Prostate gland (tissue), 2 donors: ENCODE results near the gene LRBA.

Experiments
- CTCF ChIP-seq, 4 experiments: fragments of 200-600 bp in 2 of 4; fragments of 450-650 bp in 2 of 4; sonication (generic) in 2 of 4; IDR thresholded peaks; 1 replicate in 3 of 4; 2 replicates in 1 of 4; pipeline ENCODE4 v1.5.1; 2016 to 2019; ENCODE audit warnings: antibody characterized with exemption in 4 of 4, mild to moderate bottlenecking in 2 of 4, moderate library complexity in 2 of 4
- POLR2AphosphoS5 ChIP-seq: sonication (generic); formaldehyde crosslinking; IDR thresholded peaks from one replicate; pipeline ENCODE4 v1.6.1; 2017; ENCODE audit warnings: antibody characterized with exemption

DNA sequence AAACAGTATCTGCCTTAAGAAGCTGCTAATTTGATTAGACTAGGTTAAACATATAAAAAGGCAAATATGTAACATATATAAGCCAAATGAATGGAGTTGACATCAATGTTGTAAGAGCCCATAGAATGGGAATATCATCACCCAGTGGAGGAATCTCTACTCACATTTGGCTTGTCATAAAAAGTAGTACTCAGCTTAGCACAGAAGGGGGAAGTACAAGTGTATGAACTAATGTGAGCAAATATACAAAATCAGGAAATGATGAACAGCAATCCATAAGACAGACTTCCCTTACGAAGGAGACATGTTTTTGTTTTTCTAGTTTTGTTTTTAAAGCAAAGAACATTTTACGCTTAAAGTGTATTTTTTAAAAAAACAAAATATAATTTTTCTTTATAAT, 358.2 kb downstream of the LRBA start:
- TF ChIP-seq CTCF (IDR thresholded peaks at IDR 0.05) (no peak), POLR2AphosphoS5 (no peak)
